CD4-positive, CD25-positive, alpha-beta regulatory T cell (primary cell): Measurements from ENCODE around the gene RAB11FIP4. TPM values are rescaled to one million over a fixed set of nuclear protein-coding genes. Genes with fewer than 3 reads are reported as not detected.

Source experiments
- ATAC-seq, 2 donors: fragments of 150-1000 bp; cut with Tn5 transposase; one replicate each; pipeline ENCODE4 v1.10.0; 2021; ENCODE audit warnings: low read depth in 2 of 2, moderate number of reproducible peaks in 2 of 2, moderate library complexity in 1 of 2
- DNase-seq, 3 donors: peaks; one replicate each; pipeline versions ENCODE4 v3.0.0 to v3.0.0-alpha.2; 2012 to 2022; ENCODE audit warnings: mixed read lengths in 1 of 3
- H3K27ac ChIP-seq: one replicate; pipeline ENCODE4 v1.7.0; 2013; ENCODE audit warnings: mild to moderate bottlenecking, low read length; ENCODE audit not compliant: insufficient read depth, poor library complexity, severe bottlenecking
- H3K27me3 ChIP-seq: one replicate; pipeline ENCODE4 v1.7.0; 2013; ENCODE audit warnings: low read length; ENCODE audit not compliant: control insufficient read depth, insufficient read depth
- H3K36me3 ChIP-seq: one replicate; pipeline ENCODE4 v1.7.0; 2013; ENCODE audit warnings: mild to moderate bottlenecking, low read length, moderate library complexity; ENCODE audit not compliant: control insufficient read depth, insufficient read depth
- H3K4me1 ChIP-seq: 2 replicates; pipeline ENCODE4 v1.7.0; 2013; ENCODE audit warnings: mild to moderate bottlenecking, low read length; ENCODE audit not compliant: insufficient read depth, control insufficient read depth, poor library complexity, severe bottlenecking
- H3K4me3 ChIP-seq: one replicate; pipeline ENCODE4 v1.7.0; 2013; ENCODE audit warnings: low read depth, mild to moderate bottlenecking, low read length, moderate library complexity
- H3K9me3 ChIP-seq, 2 experiments: 1 replicate in 1 of 2; 2 replicates in 1 of 2; pipeline ENCODE4 v1.7.0; 2013; ENCODE audit warnings: low read length in 2 of 2, mild to moderate bottlenecking in 1 of 2, moderate library complexity in 1 of 2; ENCODE audit not compliant: control insufficient read depth in 2 of 2
- H3K27ac Mint-ChIP-seq, 3 donors: one replicate each; pipeline ENCODE4 v1.8.0; 2020 to 2022; ENCODE audit warnings: mild to moderate bottlenecking in 3 of 3, mixed read lengths in 3 of 3, moderate library complexity in 2 of 3
- H3K27me3 Mint-ChIP-seq: one replicate; pipeline ENCODE4 v1.8.0; 2022; ENCODE audit warnings: mild to moderate bottlenecking, mixed read lengths
- H3K36me3 Mint-ChIP-seq: one replicate; pipeline ENCODE4 v1.8.0; 2020; ENCODE audit warnings: mixed read lengths
- H3K4me1 Mint-ChIP-seq, 4 donors: one replicate each; pipeline ENCODE4 v1.8.0; 2020 to 2022; ENCODE audit warnings: mixed read lengths in 4 of 4, mild to moderate bottlenecking in 1 of 4
- H3K4me3 Mint-ChIP-seq, 4 donors: one replicate each; pipeline ENCODE4 v1.8.0; 2020 to 2022; ENCODE audit warnings: mild to moderate bottlenecking in 4 of 4, mixed read lengths in 4 of 4, moderate library complexity in 3 of 4
- H3K9me3 Mint-ChIP-seq, 7 donors: one replicate each; pipeline ENCODE4 v1.8.0; 2020 to 2022; ENCODE audit warnings: mixed read lengths in 7 of 7, mild to moderate bottlenecking in 3 of 7, moderate library complexity in 2 of 7
- polyA plus RNA-seq, 4 donors: library from polyadenylated mRNA; unstranded; fragments of 300-500 nt; fragmentation: Illumina TruSeq; gene quantifications; one replicate each; pipeline ENCODE4 v1.2.3, GENCODE V29; 2021
- total RNA-seq: library from RNA; stranded (reverse); gene quantifications from one replicate; pipeline ENCODE4 v1.2.3, GENCODE V29; 2022

Gene RAB11FIP4
- total and polyA plus RNA-seq, 5 donors from 2014 or later, result 23.1 to 79.7 (median 23.6) TPM

DNA sequence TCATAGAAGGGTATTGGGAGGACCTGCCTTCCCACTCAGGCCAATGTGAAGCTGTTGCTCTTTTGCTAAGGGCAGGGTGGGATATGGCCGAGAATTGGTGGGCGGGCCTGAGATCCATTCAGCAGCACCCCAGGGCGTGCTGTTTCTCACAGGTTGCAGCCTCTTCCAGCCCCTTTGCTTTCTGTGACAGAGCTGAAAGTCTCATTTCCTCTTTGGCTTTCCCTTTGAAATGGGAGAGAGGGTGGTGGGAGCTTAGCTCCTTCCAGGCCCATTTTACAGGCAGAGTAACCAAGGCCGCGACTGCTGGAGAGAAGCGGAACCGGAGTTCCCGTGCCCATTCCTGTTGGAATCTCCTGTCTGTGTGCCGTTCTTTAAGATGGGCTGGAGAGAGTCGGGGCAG is 183.0 kb downstream of the RAB11FIP4 start:
- Mint-ChIP-seq H3K36me3 (no peaks in the 10 kb centered on the region), H3K27ac (no peak overlapping the region), H3K27me3 (peaks cover 8% of the 10 kb centered on the region), H3K4me3 (no peak overlapping the region), H3K4me1 (no peaks in the 10 kb centered on the region), H3K9me3 (no peaks in the 10 kb centered on the region)
- DNase-seq (no peak), ATAC-seq (no peak)
- H3K9me3 ChIP-seq, result no peaks in the 10 kb centered on the region
- no peaks in the 10 kb centered on the region for H3K27me3 ChIP-seq
- H3K27ac ChIP-seq, result no peak overlapping the region
- no peaks in the 10 kb centered on the region for H3K4me1 ChIP-seq
- no peak overlapping the region for H3K4me3 ChIP-seq
- no peaks in the 10 kb centered on the region for H3K36me3 ChIP-seq

DNA sequence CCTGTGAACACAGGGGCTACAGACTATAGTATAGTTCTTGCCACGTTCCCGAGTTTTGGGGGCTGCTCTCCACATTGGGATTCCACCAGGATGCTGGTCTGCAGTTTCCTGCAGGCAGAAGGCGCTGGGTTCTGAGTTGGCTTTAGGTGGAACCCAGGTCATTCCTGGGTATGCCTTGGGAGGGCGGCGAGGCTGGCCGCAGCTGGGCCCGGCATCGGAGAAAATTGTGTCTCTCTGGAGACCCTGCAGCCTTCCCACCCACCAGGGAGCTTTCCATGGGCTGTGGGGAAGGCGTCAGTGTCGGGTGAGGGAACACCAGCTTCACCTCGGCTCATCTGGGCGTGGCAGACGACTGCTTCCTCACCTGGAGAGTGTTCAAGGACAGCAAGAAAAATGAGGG is 183.6 kb downstream of the RAB11FIP4 start:
- Histone ChIP-seq H3K4me1 (no peaks in the 10 kb centered on the region), H3K4me3 (no peak overlapping the region), H3K36me3 (no peaks in the 10 kb centered on the region), H3K27ac (no peak overlapping the region), H3K27me3 (no peaks in the 10 kb centered on the region), H3K9me3 (no peaks in the 10 kb centered on the region)
- ATAC-seq, result no peak
- no peaks in the 10 kb centered on the region for H3K9me3 Mint-ChIP-seq
- DNase-seq, result no peak
- H3K4me1 Mint-ChIP-seq, result no peaks in the 10 kb centered on the region
- H3K4me3 Mint-ChIP-seq, result no peak overlapping the region
- no peaks in the 10 kb centered on the region for H3K36me3 Mint-ChIP-seq
- peaks cover 8% of the 10 kb centered on the region for H3K27me3 Mint-ChIP-seq
- peak overlapping the region in 1 of 3 donors; percentile 71 for H3K27ac Mint-ChIP-seq

DNA sequence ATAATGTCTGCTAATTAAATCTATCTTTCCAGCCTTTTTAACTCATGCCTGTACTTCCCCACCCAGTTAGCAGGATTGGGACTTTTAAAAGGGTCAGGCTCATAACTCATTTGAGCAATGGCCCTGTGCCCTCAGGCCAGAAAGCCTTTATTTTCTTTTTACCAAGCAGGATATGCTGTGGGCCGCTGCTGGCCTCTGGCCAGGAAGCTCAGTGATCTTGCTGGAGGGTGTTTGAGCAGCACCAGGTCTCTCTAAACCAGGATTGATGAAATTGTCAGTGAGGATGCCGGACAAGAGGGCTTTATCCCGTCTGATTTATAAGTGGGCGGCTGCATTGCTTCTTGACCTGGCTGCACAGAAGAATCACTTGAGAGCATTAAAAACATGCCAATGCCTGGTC is 187.8 kb downstream of the RAB11FIP4 start:
- H3K36me3 Mint-ChIP-seq, result no peaks in the 10 kb centered on the region
- H3K27ac ChIP-seq, result no peak overlapping the region
- no peak for ATAC-seq

DNA sequence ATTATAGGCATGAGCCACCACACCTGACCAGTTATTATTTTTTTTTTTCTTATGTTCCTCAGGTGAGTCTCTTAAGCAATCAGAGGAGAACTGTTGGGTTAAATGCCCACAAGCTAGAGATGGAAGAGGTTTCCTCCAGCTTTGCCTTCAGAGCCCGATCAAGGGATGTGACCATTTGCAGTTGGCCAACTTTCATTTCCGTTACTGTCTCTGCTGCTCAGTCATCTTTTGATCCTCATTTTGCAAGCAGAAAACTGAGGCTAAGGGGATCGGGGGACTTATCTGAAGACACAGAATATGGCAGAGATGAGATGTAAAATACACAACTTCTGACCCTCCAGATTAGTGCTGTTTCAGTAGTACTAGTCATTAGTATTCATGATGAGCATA is 188.8 kb downstream of the RAB11FIP4 start:
- H3K4me3 ChIP-seq, result no peak overlapping the region
- no peaks in the 10 kb centered on the region for H3K9me3 ChIP-seq
- H3K4me1 ChIP-seq, result no peaks in the 10 kb centered on the region
- no peak for DNase-seq
- H3K36me3 ChIP-seq, result no peaks in the 10 kb centered on the region
- no peak overlapping the region for H3K27ac Mint-ChIP-seq
- H3K27ac ChIP-seq, result no peak overlapping the region
- no peaks in the 10 kb centered on the region for H3K9me3 Mint-ChIP-seq
- H3K4me1 Mint-ChIP-seq, result peaks cover 0 to 5% (median 2%) of the 10 kb centered on the region in 4 donors
- H3K36me3 Mint-ChIP-seq, result no peaks in the 10 kb centered on the region
- H3K4me3 Mint-ChIP-seq, result no peak overlapping the region
- H3K27me3 Mint-ChIP-seq, result peaks cover 4% of the 10 kb centered on the region
- no peak for ATAC-seq
- H3K27me3 ChIP-seq, result no peaks in the 10 kb centered on the region

More for the DNA sequence above, 187.8 kb downstream of the RAB11FIP4 start:
- H3K9me3 ChIP-seq, result no peaks in the 10 kb centered on the region
- Mint-ChIP-seq H3K27me3 (peaks cover 4% of the 10 kb centered on the region), H3K4me1 (peaks cover 0 to 5% (median 0%) of the 10 kb centered on the region in 4 donors), H3K4me3 (no peak overlapping the region), H3K9me3 (no peaks in the 10 kb centered on the region), H3K27ac (no peak overlapping the region)
- no peaks in the 10 kb centered on the region for H3K4me1 ChIP-seq
- H3K27me3 ChIP-seq, result no peaks in the 10 kb centered on the region
- no peak overlapping the region for H3K4me3 ChIP-seq
- no peaks in the 10 kb centered on the region for H3K36me3 ChIP-seq
- no peak for DNase-seq

DNA sequence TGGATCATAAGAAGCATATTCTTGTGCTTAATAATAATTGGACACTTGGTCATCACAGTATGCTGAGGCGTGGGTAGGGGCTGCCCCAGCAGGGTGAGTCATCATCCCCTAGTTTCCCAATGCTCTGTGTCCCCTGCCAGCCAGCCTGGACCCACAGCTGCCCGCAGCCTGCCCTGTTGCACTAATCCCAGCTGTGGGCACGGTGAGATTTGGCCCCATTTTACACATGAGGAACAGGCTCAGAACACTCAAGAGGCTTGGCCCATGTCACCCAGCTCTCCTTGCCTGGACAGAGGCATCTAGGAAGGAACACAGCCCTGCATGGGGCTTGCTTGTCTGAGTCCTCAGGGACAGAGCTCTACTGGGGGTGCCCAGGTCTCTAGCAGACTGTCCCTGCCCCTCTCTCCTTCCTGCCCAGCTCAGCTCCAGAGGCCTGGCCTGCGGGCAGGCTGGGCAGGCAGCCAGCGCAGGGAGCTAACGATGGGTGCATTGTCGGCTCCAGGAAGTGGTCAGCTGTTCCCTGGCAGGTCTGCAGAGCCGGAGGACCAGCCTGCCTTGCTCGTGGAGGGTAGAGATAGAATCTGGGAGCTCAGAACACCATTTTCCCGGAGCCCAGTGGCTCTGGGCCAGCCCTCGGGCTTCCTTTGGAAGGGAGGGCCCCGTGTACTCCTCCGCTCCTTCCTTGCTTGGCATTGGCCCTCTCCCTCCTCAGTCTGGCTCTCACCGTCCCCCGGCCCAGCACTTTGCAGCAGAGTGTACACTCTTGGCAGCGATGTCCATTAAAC is 189.4 kb downstream of the RAB11FIP4 start:
- Mint-ChIP-seq H3K27me3 (peaks cover 4% of the 10 kb centered on the region), H3K36me3 (no peaks in the 10 kb centered on the region), H3K27ac (peak overlapping the region in 1 of 3 donors; percentile 71), H3K4me3 (no peak overlapping the region), H3K9me3 (no peaks in the 10 kb centered on the region), H3K4me1 (peaks cover 0 to 5% (median 2%) of the 10 kb centered on the region in 4 donors)
- no peaks in the 10 kb centered on the region for H3K27me3 ChIP-seq
- H3K36me3 ChIP-seq, result no peaks in the 10 kb centered on the region
- H3K4me1 ChIP-seq, result no peaks in the 10 kb centered on the region
- DNase-seq, result no peak
- no peak overlapping the region for H3K27ac ChIP-seq
- H3K9me3 ChIP-seq, result no peaks in the 10 kb centered on the region
- H3K4me3 ChIP-seq, result no peak overlapping the region
- ATAC-seq, result peak in 1 of 2 donors; percentile 31

DNA sequence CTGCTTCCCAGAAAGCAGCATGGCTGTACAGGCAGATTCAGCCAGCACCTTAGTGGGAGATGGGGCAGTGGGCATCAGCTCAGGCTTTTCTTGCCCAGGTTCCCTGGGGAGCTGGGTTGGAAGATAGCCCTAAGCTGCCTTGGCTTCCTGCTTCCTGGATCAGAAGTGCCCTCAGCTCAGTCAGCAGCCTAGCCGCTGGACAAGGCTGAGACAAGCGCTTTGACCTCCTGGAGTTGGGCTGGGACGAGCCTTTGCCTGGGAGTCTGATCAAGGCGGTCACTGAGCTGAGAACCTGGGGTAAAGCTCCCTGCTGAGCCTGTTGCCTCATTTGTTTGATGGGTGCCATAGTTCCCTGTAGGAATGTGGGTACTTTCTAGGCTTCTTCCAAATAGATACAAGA is 190.0 kb downstream of the RAB11FIP4 start:
- ATAC-seq, result no peak
- Mint-ChIP-seq H3K4me3 (no peak overlapping the region), H3K27ac (peak overlapping the region in 1 of 3 donors; percentile 71), H3K27me3 (peaks cover 4% of the 10 kb centered on the region), H3K4me1 (peaks cover 0 to 5% (median 2%) of the 10 kb centered on the region in 4 donors), H3K9me3 (no peaks in the 10 kb centered on the region), H3K36me3 (no peaks in the 10 kb centered on the region)
- no peak overlapping the region for H3K27ac ChIP-seq
- no peaks in the 10 kb centered on the region for H3K27me3 ChIP-seq
- H3K9me3 ChIP-seq, result no peaks in the 10 kb centered on the region
- H3K36me3 ChIP-seq, result no peaks in the 10 kb centered on the region
- no peak for DNase-seq
- no peaks in the 10 kb centered on the region for H3K4me1 ChIP-seq
- H3K4me3 ChIP-seq, result no peak overlapping the region

DNA sequence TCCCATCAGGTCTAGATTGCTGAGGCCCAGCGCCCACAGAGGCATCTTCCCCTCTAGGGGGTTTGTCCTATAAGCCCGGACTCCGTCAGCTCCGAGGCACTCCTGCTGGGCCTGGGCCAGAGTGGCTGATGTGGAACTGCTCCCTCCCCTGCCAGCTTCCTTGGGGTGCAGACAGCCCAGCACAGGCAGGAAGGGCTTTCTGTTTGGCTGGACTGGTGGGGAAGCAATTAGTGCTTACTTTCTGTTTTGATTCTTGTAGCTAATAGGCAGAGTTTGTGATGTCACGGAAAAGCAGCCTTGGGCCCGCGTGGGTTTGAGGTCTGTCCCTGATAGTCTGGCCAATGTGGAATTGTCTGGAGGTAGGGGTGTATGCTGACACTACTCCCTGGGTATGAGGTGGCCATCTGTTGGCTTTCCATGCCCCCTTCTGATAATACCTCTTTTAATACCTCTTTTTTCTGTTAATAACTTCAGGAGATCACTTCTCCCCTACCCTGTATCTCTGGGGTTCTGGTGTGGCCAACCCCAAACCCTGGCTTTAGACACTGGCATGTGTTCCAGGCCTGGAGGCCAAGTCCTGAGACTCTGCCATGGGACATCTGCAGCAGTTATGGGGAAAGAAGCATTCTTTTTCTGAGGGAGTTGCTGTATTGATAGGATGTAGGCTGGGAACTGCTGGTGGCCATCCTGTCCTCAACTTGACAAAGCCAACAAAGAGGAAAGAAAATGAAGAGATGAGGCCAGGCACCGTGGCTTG is 190.9 kb downstream of the RAB11FIP4 start:
- H3K4me1 Mint-ChIP-seq, result peaks cover 0 to 5% (median 2%) of the 10 kb centered on the region in 4 donors
- H3K27me3 Mint-ChIP-seq, result peaks cover 4% of the 10 kb centered on the region
- no peak overlapping the region for H3K4me3 Mint-ChIP-seq
- no peaks in the 10 kb centered on the region for H3K9me3 ChIP-seq
- H3K27ac ChIP-seq, result no peak overlapping the region
- H3K9me3 Mint-ChIP-seq, result no peaks in the 10 kb centered on the region
- no peak overlapping the region for H3K4me3 ChIP-seq
- H3K4me1 ChIP-seq, result no peaks in the 10 kb centered on the region
- H3K27ac Mint-ChIP-seq, result no peak overlapping the region
- ATAC-seq (peak; percentile 11 to 32), DNase-seq (peak in 1 of 3 donors; percentile 25)
- no peaks in the 10 kb centered on the region for H3K36me3 ChIP-seq
- no peaks in the 10 kb centered on the region for H3K27me3 ChIP-seq
- H3K36me3 Mint-ChIP-seq, result no peaks in the 10 kb centered on the region
